ENCODE results near the gene IMPA2.

DNA sequence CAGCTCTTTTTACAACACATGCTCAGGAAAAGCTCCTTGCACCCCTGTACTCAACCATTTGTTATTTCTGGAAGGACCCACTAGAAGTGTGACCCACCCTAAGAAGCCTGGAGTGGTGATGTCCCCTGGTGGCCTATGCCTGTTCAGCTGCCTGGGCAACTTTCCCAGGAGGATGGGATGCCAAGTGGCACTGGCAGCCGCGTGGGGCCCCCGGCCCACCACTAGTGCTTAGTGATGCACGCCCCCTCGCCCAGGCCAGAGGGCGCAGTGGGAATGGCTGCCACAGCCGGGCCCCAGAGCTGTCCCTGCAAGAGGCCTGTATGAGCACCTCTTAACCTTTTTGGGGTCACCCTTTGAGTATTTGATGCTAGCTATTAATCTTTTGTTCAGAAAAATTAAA lies 18.1 kb downstream of the IMPA2 start:
- TF ChIP-seq GATA2 (IDR thresholded peaks at IDR 0.05; ENCODE audit: low read depth, low read length) (no peak), GATA3 (IDR thresholded peaks at IDR 0.05; ENCODE audit: low read depth, low read length) (no peak)

Data from SH-SY5Y (cell line).